Measurements from ENCODE around the gene TRIB2. TPM values are rescaled to one million over a fixed set of nuclear protein-coding genes. Genes with fewer than 3 reads are reported as not detected.

The TRIB2 gene
- 6.9 and 8.7 TPM in 2 replicates for polyA plus RNA-seq (2013)

GRCh38 chr2:12716282-12717190 is at the start of gene TRIB2:
Gene TRIB2 (plus strand): TSS chr2:12716936. CDS start chr2:12718308, 1,372 bp downstream.
- Histone ChIP-seq H3K4ac (ENCODE audit: low read depth, low read length) (no peak within 1 kb of the TSS), H2BK5ac (ENCODE audit: low read depth, low read length, poor library complexity) (peak within 1 kb of the TSS; percentile 77), H4K8ac (ENCODE audit: low read depth, low read length) (peak within 1 kb of the TSS; percentile 92), H3K79me1 (ENCODE audit: low read length) (peaks cover 8% of the 10 kb centered on the region), H4K91ac (ENCODE audit: low read depth, low read length) (peak within 1 kb of the TSS; percentile 87), H3K27ac (ENCODE audit: low read depth, low read length) (peak within 1 kb of the TSS; percentile 62), H3K36me3 (ENCODE audit: control insufficient read depth in 1 of 2, insufficient read depth in 2 of 2, low read length in 2 of 2) (no peaks in the 10 kb centered on the region), H4K12ac (ENCODE audit: low read depth, low read length) (peak within 1 kb of the TSS; percentile 87), H3K14ac (ENCODE audit: low read length) (peak within 1 kb of the TSS; percentile 92), H3K4me1 (ENCODE audit: control insufficient read depth in 1 of 2, insufficient read depth in 2 of 2, low read length in 2 of 2) (peaks cover 0 to 6% of the 10 kb centered on the region in 2 experiments), H2AFZ (ENCODE audit: insufficient read depth, low read length, poor library complexity) (peak within 1 kb of the TSS; percentile 92), H2BK12ac (ENCODE audit: low read length) (peak within 1 kb of the TSS; percentile 86), H3K9me3 (ENCODE audit: insufficient read depth, low read depth, low read length) (no peaks in the 10 kb centered on the region), H3K18ac (ENCODE audit: low read length) (peak within 1 kb of the TSS; percentile 92), H3K27me3 (ENCODE audit: insufficient read depth, low read length) (peaks cover 6% of the 10 kb centered on the region), H3K79me2 (ENCODE audit: control insufficient read depth, insufficient read depth, low read length, poor library complexity) (peaks cover 7% of the 10 kb centered on the region), H3K4me3 (ENCODE audit: low read depth, low read length) (peak within 1 kb of the TSS; percentile 75), H3K9ac (ENCODE audit: low read length) (peak within 1 kb of the TSS; percentile 84), H2AK5ac (ENCODE audit: low read length) (no peak within 1 kb of the TSS), H3K4me2 (ENCODE audit: low read length) (peak within 1 kb of the TSS; percentile 93), H2BK120ac (ENCODE audit: insufficient read depth, low read length, poor library complexity) (peak within 1 kb of the TSS; percentile 91), H3K23ac (ENCODE audit: low read length) (no peak within 1 kb of the TSS)
- DNase-seq, result peak; percentile 57 to 62
- no CpG with 5 or more reads among the region's 90 CpGs for WGBS (ENCODE audit: extremely low coverage, insufficient coverage, insufficient read length)

- no peak overlapping the region for H2BK120ac ChIP-seq (ENCODE audit: insufficient read depth, low read length, poor library complexity)
- WGBS (ENCODE audit: extremely low coverage, insufficient coverage, insufficient read length), result no CpG with 5 or more reads among the region's 3 CpGs
These were observed 47.7 kb upstream of the TRIB2 start for GRCh38 chr2:12669036-12669435.

GRCh38 chr2:12672711-12673315 is 43.9 kb upstream of the TRIB2 start:
- H2AFZ ChIP-seq (ENCODE audit: insufficient read depth, low read length, poor library complexity), result no peak overlapping the region
- H3K23ac ChIP-seq (ENCODE audit: low read length), result no peak overlapping the region
- no peak overlapping the region for H3K4ac ChIP-seq (ENCODE audit: low read depth, low read length)
- H3K9ac ChIP-seq (ENCODE audit: low read length), result no peak overlapping the region
- no peak overlapping the region for H4K12ac ChIP-seq (ENCODE audit: low read depth, low read length)
- H2BK12ac ChIP-seq (ENCODE audit: low read length), result no peak overlapping the region
- no peak overlapping the region for H3K4me3 ChIP-seq (ENCODE audit: low read depth, low read length)
- H2BK5ac ChIP-seq (ENCODE audit: low read depth, low read length, poor library complexity), result no peak overlapping the region
- H3K14ac ChIP-seq (ENCODE audit: low read length), result no peak overlapping the region
- H4K91ac ChIP-seq (ENCODE audit: low read depth, low read length), result no peak overlapping the region
- no peak overlapping the region for H3K27ac ChIP-seq (ENCODE audit: low read depth, low read length)
- no peak overlapping the region for H3K18ac ChIP-seq (ENCODE audit: low read length)
- no peaks in the 10 kb centered on the region for H3K79me1 ChIP-seq (ENCODE audit: low read length)
- H3K27me3 ChIP-seq (ENCODE audit: insufficient read depth, low read length), result no peaks in the 10 kb centered on the region
- no peak overlapping the region for H4K8ac ChIP-seq (ENCODE audit: low read depth, low read length)
- no peak overlapping the region for H2AK5ac ChIP-seq (ENCODE audit: low read length)
- no CpG with 5 or more reads among the region's 8 CpGs for WGBS (ENCODE audit: extremely low coverage, insufficient coverage, insufficient read length)
- H3K4me2 ChIP-seq (ENCODE audit: low read length), result no peak overlapping the region
- no peak overlapping the region for H2BK120ac ChIP-seq (ENCODE audit: insufficient read depth, low read length, poor library complexity)
- H3K9me3 ChIP-seq (ENCODE audit: insufficient read depth, low read depth, low read length), result no peaks in the 10 kb centered on the region
- no peaks in the 10 kb centered on the region for H3K36me3 ChIP-seq (ENCODE audit: control insufficient read depth in 1 of 2, insufficient read depth in 2 of 2, low read length in 2 of 2)
- no peaks in the 10 kb centered on the region for H3K79me2 ChIP-seq (ENCODE audit: control insufficient read depth, insufficient read depth, low read length, poor library complexity)
- no peaks in the 10 kb centered on the region for H3K4me1 ChIP-seq (ENCODE audit: control insufficient read depth in 1 of 2, insufficient read depth in 2 of 2, low read length in 2 of 2)
- no peak for DNase-seq

More at GRCh38 chr2:12669036-12669435, 47.7 kb upstream of the TRIB2 start:
- Histone ChIP-seq H3K9ac (ENCODE audit: low read length) (no peak overlapping the region), H3K79me1 (ENCODE audit: low read length) (no peaks in the 10 kb centered on the region), H3K18ac (ENCODE audit: low read length) (no peak overlapping the region), H4K91ac (ENCODE audit: low read depth, low read length) (no peak overlapping the region), H3K4me2 (ENCODE audit: low read length) (no peak overlapping the region), H3K9me3 (ENCODE audit: insufficient read depth, low read depth, low read length) (no peaks in the 10 kb centered on the region), H2AK5ac (ENCODE audit: low read length) (no peak overlapping the region), H4K8ac (ENCODE audit: low read depth, low read length) (no peak overlapping the region), H2BK5ac (ENCODE audit: low read depth, low read length, poor library complexity) (no peak overlapping the region), H2BK12ac (ENCODE audit: low read length) (no peak overlapping the region), H3K27ac (ENCODE audit: low read depth, low read length) (no peak overlapping the region), H3K36me3 (ENCODE audit: control insufficient read depth in 1 of 2, insufficient read depth in 2 of 2, low read length in 2 of 2) (no peaks in the 10 kb centered on the region), H3K4me1 (ENCODE audit: control insufficient read depth in 1 of 2, insufficient read depth in 2 of 2, low read length in 2 of 2) (peaks cover 2 to 6% of the 10 kb centered on the region in 2 experiments), H3K14ac (ENCODE audit: low read length) (no peak overlapping the region), H3K23ac (ENCODE audit: low read length) (no peak overlapping the region), H4K12ac (ENCODE audit: low read depth, low read length) (no peak overlapping the region), H3K4ac (ENCODE audit: low read depth, low read length) (no peak overlapping the region), H3K79me2 (ENCODE audit: control insufficient read depth, insufficient read depth, low read length, poor library complexity) (no peaks in the 10 kb centered on the region), H3K27me3 (ENCODE audit: insufficient read depth, low read length) (no peaks in the 10 kb centered on the region), H2AFZ (ENCODE audit: insufficient read depth, low read length, poor library complexity) (no peak overlapping the region), H3K4me3 (ENCODE audit: low read depth, low read length) (no peak overlapping the region)
- no peak for DNase-seq

- H3K23ac ChIP-seq (ENCODE audit: low read length), result no peak overlapping the region
- no peaks in the 10 kb centered on the region for H3K79me1 ChIP-seq (ENCODE audit: low read length)
- H4K91ac ChIP-seq (ENCODE audit: low read depth, low read length), result no peak overlapping the region
- H3K27me3 ChIP-seq (ENCODE audit: insufficient read depth, low read length), result no peaks in the 10 kb centered on the region
- H4K12ac ChIP-seq (ENCODE audit: low read depth, low read length), result no peak overlapping the region
- no peaks in the 10 kb centered on the region for H3K79me2 ChIP-seq (ENCODE audit: control insufficient read depth, insufficient read depth, low read length, poor library complexity)
- no peak overlapping the region for H3K27ac ChIP-seq (ENCODE audit: low read depth, low read length)
- peaks cover 3% of the 10 kb centered on the region for H3K9me3 ChIP-seq (ENCODE audit: insufficient read depth, low read depth, low read length)
- no peak overlapping the region for H3K14ac ChIP-seq (ENCODE audit: low read length)
- no peaks in the 10 kb centered on the region for H3K36me3 ChIP-seq (ENCODE audit: control insufficient read depth in 1 of 2, insufficient read depth in 2 of 2, low read length in 2 of 2)
- H4K8ac ChIP-seq (ENCODE audit: low read depth, low read length), result no peak overlapping the region
- H3K4ac ChIP-seq (ENCODE audit: low read depth, low read length), result no peak overlapping the region
- H2AK5ac ChIP-seq (ENCODE audit: low read length), result no peak overlapping the region
- no peak overlapping the region for H2BK5ac ChIP-seq (ENCODE audit: low read depth, low read length, poor library complexity)
- H3K4me3 ChIP-seq (ENCODE audit: low read depth, low read length), result no peak overlapping the region
- H2BK12ac ChIP-seq (ENCODE audit: low read length), result no peak overlapping the region
- H3K18ac ChIP-seq (ENCODE audit: low read length), result no peak overlapping the region
- no peak overlapping the region for H3K9ac ChIP-seq (ENCODE audit: low read length)
- no CpG with 5 or more reads among the region's 4 CpGs for WGBS (ENCODE audit: extremely low coverage, insufficient coverage, insufficient read length)
- H2AFZ ChIP-seq (ENCODE audit: insufficient read depth, low read length, poor library complexity), result no peak overlapping the region
- H2BK120ac ChIP-seq (ENCODE audit: insufficient read depth, low read length, poor library complexity), result no peak overlapping the region
- H3K4me2 ChIP-seq (ENCODE audit: low read length), result no peak overlapping the region
- no peak for DNase-seq
- H3K4me1 ChIP-seq (ENCODE audit: control insufficient read depth in 1 of 2, insufficient read depth in 2 of 2, low read length in 2 of 2), result no peaks in the 10 kb centered on the region
These were observed 42.0 kb upstream of the TRIB2 start for GRCh38 chr2:12674644-12675328.
